ENCODE measurements around the gene CIITA. TPM values are rescaled to one million over a fixed set of nuclear protein-coding genes. Genes with fewer than 3 reads are reported as not detected.
"Not testable (repeated sequence)": the region's sequence is repeated elsewhere in the genome, so short reads cannot be mapped to it uniquely, and the experiment has no call there.

The CIITA gene
- total RNA-seq, 2 donors from 2014 or later, result 0.52 to 2.3 TPM

DNA sequence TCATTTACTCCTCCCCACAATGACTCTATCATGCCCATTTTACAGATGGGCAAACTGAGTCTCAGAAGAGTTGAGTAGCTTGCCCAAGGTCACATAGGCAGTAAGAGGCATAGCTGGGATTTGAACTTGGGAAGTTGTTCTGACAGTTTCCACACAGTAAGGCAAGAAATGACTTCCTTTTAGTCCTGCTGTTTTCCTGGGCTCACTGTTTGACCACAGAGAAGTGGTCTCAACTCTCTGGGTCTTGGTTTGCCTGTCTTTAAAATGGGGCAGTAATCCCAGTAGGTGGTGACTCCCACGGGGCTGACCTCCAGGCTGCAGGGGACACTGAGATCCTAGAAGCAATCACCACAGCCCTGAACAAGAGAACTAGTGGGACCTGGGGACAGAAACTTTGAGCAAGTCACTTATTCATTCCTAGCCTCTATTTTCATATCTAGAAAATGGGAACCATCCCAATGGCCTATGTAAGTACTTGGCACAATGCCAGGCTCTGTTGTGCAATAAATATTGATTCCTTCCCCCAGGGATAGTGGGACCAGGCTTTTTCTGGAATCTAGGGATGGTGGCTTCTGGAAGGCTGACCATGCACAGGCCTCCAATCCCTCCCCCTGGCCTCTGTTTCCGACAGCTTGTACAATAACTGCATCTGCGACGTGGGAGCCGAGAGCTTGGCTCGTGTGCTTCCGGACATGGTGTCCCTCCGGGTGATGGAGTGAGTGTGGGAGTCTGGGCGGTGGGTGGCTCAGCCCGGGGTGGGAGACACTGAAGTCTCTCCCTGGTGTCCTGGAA lies 44.7 kb downstream of the CIITA start:
- H3K27ac Mint-ChIP-seq, result no peak overlapping the region
- H3K9me3 Mint-ChIP-seq, result no peaks in the 10 kb centered on the region
- H3K36me3 Mint-ChIP-seq, result peaks cover 0 to 7% of the 10 kb centered on the region in 2 donors
- DNase-seq (ENCODE audit: low spot score in 2 of 2) (no peak), ATAC-seq (no peak)

DNA sequence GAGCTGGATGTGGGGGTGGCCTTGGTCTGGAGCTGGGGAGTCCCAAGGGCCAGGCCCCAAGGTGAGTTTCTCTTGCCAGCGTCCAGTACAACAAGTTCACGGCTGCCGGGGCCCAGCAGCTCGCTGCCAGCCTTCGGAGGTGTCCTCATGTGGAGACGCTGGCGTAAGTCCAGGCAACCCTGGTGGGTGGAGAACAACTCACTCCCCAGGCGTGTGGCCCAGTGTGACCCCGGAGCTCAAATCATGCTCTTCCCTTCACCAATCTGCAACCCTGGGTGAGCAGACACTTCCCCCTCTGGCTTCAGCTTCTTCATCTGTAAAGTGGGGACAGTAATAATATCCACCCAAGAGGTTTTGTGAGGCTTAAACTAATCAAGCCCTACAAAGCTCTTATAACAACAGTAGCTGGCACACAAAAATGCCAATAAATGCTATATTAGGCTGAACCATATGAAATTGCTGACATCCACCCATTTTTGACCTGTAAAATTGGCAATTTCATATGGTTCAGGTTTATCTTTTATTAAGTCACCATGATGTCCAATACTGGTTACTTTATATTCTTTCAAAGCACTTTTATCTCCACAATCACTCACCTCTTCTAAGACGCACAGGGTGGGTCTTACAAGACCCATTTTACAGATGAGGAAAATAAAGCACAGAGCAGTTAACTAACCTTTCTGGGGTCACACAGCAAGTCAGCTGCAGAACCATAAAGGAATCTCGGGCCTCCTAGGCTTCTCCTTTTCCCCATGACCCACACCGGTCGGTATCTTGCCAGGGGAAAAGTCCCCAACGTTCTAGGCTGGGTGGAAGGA lies 45.5 kb downstream of the CIITA start:
- H3K9me3 Mint-ChIP-seq, result no peaks in the 10 kb centered on the region
- H3K36me3 Mint-ChIP-seq, result peaks cover 0 to 7% of the 10 kb centered on the region in 2 donors
- DNase-seq (ENCODE audit: low spot score in 2 of 2) (no peak), ATAC-seq (no peak)
- no peak overlapping the region for H3K27ac Mint-ChIP-seq

DNA sequence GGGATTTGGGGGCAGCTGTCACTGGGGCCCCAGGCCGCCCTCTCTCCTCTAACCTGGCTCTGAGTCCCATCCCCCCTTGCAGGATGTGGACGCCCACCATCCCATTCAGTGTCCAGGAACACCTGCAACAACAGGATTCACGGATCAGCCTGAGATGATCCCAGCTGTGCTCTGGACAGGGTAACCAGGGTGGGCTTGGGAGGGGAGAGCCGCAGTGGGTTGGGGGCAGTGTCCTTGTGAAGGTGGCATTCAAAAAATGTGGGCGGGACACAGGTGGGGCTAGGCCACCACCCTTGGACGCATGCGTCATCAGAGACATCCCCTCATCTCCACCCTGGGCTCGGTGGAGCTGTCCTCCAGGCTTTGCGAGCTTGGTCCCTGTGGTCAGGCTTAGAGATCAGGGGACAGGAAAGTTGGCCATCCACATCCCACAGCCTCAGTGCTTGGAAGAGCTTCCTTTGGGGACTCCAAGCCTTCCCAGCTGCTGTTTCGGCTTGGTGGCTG lies 46.2 kb downstream of the CIITA start:
- no peak for ATAC-seq
- no peak for DNase-seq (ENCODE audit: low spot score in 2 of 2)
- no peak overlapping the region for H3K27ac Mint-ChIP-seq
- H3K9me3 Mint-ChIP-seq, result no peaks in the 10 kb centered on the region
- peaks cover 0 to 7% of the 10 kb centered on the region in 2 donors for H3K36me3 Mint-ChIP-seq

DNA sequence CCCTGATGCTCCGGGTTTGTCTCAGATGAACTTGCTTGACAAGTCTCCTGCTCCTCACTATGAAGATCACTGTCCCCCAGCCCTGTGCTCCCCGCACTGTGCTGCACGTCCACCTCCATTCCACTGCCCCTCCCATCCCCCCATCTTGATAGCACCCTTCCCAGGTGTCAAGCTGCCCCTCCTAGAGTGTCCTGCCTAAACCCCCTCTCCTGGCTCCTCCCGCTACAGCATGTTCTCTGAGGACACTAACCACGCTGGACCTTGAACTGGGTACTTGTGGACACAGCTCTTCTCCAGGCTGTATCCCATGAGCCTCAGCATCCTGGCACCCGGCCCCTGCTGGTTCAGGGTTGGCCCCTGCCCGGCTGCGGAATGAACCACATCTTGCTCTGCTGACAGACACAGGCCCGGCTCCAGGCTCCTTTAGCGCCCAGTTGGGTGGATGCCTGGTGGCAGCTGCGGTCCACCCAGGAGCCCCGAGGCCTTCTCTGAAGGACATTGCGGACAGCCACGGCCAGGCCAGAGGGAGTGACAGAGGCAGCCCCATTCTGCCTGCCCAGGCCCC lies 46.7 kb downstream of the CIITA start:
- H3K36me3 Mint-ChIP-seq, result peaks cover 0 to 7% of the 10 kb centered on the region in 2 donors
- no peak for DNase-seq (ENCODE audit: low spot score in 2 of 2)
- H3K27ac Mint-ChIP-seq, result no peak overlapping the region
- ATAC-seq, result no peak
- no peaks in the 10 kb centered on the region for H3K9me3 Mint-ChIP-seq

DNA sequence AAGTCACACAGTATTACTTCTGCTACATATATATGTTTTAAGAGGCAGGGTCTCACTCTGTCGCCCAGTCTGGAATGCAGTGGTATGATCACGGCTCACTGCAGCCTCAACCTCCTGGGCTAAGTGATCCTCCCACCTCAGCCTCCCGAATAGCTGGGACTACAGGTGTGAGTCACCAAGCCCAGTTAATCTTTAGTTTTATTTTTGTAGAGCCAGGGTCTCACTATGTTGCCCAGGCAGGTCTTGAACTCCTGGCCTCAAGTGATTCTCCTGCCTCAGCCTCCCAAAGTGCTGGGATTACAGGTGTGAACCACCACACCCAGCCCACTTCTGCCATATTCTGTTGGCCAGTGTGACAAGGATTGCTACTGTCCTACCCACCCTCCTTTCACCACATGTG lies 48.3 kb downstream of the CIITA start:
- H3K27ac Mint-ChIP-seq, result peak overlapping the region in 1 of 2 donors; percentile 49

DNA sequence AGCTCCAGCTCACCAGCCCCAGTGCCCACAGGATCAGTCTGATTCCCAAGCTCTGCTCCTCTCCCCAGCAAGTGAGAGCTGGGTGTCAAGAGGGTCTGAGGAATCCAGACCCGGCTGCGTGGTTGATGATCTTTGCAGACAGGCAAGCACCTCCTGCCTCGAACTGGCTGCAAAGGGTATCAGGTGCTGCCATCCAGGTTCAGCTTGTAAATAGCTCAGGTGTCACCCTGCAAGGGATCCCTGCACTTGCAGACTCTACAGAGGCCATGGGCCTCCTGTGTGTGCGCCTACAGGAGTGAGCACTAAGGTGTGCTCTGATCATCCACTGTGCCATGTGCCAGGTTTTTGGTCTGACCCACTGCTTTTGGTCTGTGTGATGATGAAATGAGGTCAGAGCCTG lies 49.1 kb downstream of the CIITA start:
- ATAC-seq (no peak), DNase-seq (ENCODE audit: low spot score in 2 of 2) (no peak)
- Mint-ChIP-seq H3K9me3 (no peaks in the 10 kb centered on the region), H3K27ac (no peak overlapping the region), H3K36me3 (peaks cover 0 to 7% of the 10 kb centered on the region in 2 donors)

More for the DNA sequence above, 48.3 kb downstream of the CIITA start:
- H3K36me3 Mint-ChIP-seq; H3K9me3 Mint-ChIP-seq; ATAC-seq; DNase-seq (ENCODE audit: low spot score in 2 of 2): not testable (repeated sequence)

DNA sequence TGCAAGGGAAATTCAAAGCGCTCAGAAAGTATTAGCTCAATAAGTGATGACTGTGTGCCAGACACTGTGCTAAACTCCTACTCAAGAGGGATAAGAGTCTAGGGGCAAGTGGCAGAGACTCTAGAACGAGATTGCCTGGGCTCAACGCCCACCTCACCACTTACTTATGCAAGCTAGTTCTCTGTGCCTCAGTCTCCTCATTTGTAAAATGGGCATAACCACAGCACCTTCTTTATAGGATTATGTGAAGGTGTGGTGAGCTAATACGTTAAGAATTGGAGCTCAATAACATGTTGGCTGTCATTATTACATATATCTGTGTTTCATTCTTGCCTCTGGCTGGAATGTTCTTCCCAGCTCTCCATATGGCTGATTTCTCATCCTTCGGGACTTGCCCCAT lies 49.9 kb downstream of the CIITA start:
- no peaks in the 10 kb centered on the region for H3K9me3 Mint-ChIP-seq
- ATAC-seq (no peak), DNase-seq (ENCODE audit: low spot score in 2 of 2) (no peak)
- peaks cover 0 to 7% of the 10 kb centered on the region in 2 donors for H3K36me3 Mint-ChIP-seq
- H3K27ac Mint-ChIP-seq, result no peak overlapping the region

DNA sequence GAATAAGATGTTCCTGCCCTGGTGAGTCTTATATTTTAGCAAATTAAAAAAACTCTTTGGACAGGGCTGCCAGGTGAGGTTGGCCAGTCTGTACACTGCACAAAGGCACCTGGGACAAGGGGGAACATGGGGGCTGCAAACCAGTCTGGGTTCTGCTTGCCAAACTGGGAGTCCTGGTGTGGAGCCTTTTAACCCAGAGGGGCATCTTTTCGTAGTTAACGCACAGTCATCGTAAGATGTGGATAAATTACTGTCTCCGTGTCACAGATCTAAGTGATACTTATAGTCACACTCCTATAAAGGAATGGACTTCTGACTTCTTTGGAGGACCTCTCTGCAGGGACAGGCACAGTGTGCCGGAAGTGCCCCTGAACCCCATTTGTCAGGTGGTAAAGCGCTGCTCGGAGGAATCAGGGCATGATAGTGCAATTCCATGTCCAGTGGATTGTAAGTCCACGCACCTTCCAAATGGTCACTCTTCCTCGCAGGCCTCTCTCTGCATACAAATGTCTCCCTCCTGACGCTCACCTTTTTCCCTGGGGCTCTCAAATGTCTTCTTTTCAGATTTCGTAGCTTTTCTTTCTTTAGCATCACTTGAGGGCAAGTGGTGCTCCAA lies 50.6 kb downstream of the CIITA start:
- ATAC-seq (no peak), DNase-seq (ENCODE audit: low spot score in 2 of 2) (no peak)
- H3K9me3 Mint-ChIP-seq, result no peaks in the 10 kb centered on the region
- peaks cover 0 to 7% of the 10 kb centered on the region in 2 donors for H3K36me3 Mint-ChIP-seq
- H3K27ac Mint-ChIP-seq, result peak overlapping the region in 1 of 2 donors; percentile 15

DNA sequence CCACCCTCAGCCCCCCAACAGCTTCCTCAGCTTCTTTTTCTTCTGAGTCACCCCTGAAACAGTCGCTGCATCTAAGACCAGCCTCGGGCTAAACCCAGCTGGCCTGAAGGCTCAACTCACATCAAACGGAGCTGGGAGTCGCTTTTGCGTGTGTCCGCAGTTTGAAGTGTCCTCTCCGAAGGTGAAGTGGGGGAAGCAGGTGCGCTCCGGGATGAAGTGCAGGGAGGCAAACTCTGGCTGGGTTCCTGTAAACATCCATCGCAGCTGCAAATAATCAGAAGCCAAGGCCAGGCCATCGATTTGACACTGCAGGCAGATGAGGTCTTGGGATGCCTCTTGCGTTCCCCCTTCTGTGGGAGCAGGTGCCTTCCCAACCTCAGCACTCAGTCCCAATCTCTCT lies 52.1 kb downstream of the CIITA start:
- not testable (repeated sequence) for ATAC-seq; H3K36me3 Mint-ChIP-seq; DNase-seq (ENCODE audit: low spot score in 2 of 2); H3K9me3 Mint-ChIP-seq
- H3K27ac Mint-ChIP-seq, result peak overlapping the region in 1 of 2 donors; percentile 68

DNA sequence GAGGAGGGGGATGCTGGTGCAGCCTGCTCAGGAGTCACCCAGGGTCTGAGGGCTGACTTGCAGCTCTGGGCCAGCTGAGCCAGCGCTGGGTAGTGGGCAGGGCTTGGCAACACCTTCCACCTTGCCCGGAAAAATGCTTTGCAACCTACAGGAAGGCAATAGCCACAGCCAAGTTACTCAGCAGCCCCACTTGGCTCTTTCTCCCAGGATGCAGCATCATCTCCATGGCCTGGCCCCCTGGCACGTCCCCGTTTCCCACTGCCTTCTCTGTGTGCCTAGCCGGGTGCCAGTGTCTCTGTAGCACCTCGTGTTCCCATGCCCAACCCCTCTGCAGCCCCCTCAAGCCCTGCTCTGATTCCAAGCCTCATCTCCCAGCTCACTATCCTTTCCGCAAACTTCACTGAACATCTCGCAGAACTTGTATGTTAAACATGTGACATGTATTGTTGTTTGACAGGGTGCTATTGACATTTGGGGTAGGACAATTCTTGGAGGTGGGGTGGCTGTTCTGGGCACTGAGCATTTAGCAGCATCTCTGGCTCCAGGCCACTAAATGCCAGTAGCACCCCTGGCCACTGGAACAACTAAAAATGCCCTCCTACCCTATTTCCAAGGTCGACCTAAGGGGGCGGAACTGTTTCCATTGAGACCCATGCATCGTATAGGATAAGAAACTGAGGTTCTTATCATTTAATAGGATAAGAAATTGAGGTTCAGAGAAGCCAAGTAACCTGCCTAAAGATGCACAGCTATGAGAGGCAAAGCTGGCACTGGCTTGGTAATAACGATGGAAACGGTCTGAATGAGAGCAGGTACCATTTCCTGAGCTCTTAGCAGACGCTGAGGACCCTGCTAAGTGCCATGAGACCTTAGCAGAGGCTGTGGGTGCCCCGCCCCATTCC lies 53.1 kb downstream of the CIITA start:
- no peaks in the 10 kb centered on the region for H3K9me3 Mint-ChIP-seq
- peaks cover 0 to 7% of the 10 kb centered on the region in 2 donors for H3K36me3 Mint-ChIP-seq
- ATAC-seq, result no peak
- DNase-seq (ENCODE audit: low spot score in 2 of 2), result no peak
- peak overlapping the region; percentile 7 to 21 for H3K27ac Mint-ChIP-seq

DNA sequence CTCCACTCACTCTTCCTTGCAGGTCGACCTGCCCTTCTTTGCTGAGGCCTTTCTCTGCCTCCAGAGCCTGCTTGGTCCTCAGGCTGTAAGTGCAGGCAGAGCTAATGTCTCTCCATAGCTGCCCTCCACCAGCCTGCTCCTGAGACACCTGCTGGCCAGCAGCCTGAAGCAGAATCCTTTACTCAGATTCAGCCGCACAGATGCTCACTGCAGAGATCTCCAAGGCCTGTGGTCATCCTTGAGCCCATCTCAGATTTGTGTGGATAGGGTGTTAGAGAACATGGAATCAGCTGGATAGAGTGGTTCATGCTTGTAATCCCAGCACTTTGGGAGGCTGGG lies 53.7 kb downstream of the CIITA start:
- H3K36me3 Mint-ChIP-seq, result peaks cover 0 to 2% of the 10 kb centered on the region in 2 donors
- no peaks in the 10 kb centered on the region for H3K9me3 Mint-ChIP-seq
- DNase-seq (ENCODE audit: low spot score in 2 of 2) (no peak), ATAC-seq (no peak)
- peak overlapping the region in 1 of 2 donors; percentile 68 for H3K27ac Mint-ChIP-seq

DNA sequence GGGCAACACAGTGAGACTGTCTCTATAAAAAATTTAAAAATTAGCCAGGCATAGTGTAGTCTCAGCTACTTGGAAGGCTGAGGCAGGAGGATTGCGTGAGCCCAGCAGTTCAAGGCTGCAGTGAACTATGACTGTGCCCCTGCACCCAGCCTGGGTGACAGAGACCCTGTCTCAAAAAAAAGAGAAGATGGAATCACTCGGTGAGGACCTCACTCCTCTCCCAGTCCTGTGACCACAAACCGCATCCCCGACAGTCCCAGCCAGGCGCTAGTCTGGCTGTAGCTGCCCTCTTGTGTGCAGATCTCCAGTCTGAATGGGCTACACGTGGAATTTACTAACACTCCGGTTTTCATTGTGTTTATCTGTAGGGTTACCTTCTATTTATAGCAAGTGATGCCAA lies 54.1 kb downstream of the CIITA start:
- no peak for DNase-seq (ENCODE audit: low spot score in 2 of 2)
- no peaks in the 10 kb centered on the region for H3K9me3 Mint-ChIP-seq
- H3K27ac Mint-ChIP-seq, result peak overlapping the region in 1 of 2 donors; percentile 68
- no peak for ATAC-seq
- H3K36me3 Mint-ChIP-seq, result no peaks in the 10 kb centered on the region

DNA sequence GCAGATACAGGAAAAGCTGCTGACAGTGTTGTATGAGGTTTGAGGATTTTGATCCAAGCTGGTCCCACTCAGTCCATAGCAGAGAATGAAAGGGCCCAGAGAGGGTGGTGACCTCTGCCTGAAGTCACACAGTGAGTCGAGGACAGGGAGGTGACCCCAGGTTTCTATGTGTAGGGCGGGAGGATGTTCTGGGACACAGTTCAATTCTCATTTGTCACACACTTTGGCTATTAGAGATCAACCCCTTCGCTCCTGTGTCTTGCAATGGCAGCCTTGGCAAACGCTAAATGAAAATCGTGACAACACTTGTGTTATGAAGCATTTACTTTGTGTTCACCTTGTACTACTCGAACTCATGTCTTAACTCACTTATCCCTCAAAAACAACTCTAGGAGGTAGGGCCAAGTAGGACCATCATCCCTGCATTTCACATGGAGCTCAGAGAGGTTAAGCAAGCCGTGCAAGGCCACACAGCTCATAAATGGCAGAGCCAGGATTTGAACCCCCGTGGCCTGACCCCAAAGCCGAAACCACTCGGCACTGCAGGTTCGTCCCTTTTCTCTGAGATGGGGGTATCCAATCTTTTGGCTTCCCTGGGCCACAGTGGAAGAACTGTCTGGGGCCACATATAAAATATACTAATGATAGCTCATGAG lies 55.1 kb downstream of the CIITA start:
- DNase-seq (ENCODE audit: low spot score in 2 of 2) (no peak), ATAC-seq (no peak)
- no peak overlapping the region for H3K27ac Mint-ChIP-seq
- no peaks in the 10 kb centered on the region for H3K36me3 Mint-ChIP-seq
- no peaks in the 10 kb centered on the region for H3K9me3 Mint-ChIP-seq

DNA sequence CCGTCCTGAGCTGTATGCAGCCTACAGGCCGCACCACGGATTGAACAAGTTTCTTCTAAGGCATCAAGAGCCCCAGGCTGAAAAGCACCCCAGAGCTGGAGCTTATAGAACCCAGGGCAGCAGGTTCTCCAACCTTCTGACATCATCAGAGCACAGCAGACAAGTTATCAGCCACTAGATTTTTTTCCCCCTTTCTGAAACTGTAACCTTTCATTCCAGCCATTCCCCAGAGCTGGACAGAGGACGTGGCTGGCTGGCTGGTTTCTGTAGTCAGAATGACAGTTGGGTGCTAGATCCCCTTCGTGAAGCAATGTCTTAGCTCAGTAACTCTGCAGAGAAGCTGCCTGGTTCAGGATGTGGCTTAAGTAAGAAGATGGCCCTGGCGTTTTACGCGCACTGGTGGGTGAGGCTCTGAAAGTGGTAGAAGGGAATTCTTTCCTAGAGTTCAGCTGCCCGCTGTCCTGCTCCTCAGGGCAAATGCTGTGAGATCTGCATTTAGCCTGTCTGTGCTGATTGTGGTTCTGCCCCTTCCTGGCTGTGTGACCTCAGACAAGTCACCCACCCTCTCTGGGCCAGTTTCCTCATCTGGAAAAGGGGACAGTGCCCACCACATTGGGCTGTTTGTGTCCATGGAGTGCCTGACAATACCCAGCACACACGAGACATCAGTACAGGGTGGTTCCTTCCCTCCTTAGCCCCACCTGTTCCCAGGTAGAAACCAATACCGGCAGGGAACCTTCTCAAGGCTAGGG lies 56.1 kb downstream of the CIITA start:
- no peak overlapping the region for H3K27ac Mint-ChIP-seq
- no peaks in the 10 kb centered on the region for H3K9me3 Mint-ChIP-seq
- DNase-seq (ENCODE audit: low spot score in 2 of 2) (no peak), ATAC-seq (no peak)
- no peaks in the 10 kb centered on the region for H3K36me3 Mint-ChIP-seq

DNA sequence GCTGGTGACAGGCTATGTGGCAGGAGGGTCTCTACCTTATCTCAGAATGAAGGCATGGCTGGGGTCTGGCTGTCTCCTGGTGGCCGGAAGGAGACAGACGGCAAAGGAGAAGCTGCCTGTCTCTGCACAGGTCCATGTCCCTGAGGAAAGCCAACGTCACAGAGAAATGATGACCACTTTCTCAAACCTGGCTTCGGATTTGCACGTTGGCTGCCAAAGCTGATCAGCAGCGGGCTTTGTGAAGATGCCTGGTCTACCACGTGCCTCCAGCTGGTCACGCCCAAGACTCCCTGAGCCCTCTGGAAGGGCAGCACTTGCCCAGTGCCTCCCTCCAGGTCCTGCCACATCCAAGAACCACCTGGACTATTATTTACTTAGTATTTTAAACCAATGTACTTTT lies 56.9 kb downstream of the CIITA start:
- Mint-ChIP-seq H3K9me3 (no peaks in the 10 kb centered on the region), H3K27ac (peak overlapping the region in 1 of 2 donors; percentile 7), H3K36me3 (peaks cover 0 to 5% of the 10 kb centered on the region in 2 donors)
- ATAC-seq, result no peak
- DNase-seq (ENCODE audit: low spot score in 2 of 2), result no peak
